Caco-2 (cell line): ENCODE results near the gene AKAP11. TPM values are rescaled to one million over a fixed set of nuclear protein-coding genes. Genes with fewer than 3 reads are reported as not detected.

Source experiments
- BruUV-seq: library from RNA; stranded (reverse); fragments of 400-500 nt; replicated peaks from 2 replicates; lab custom pipeline; 2021; lab: Mats Ljungman, UMichigan
- CTCF ChIA-PET: fragments of 300-600 bp; sonication (Branson Sonifier 250); formaldehyde crosslinking; loops from one replicate; lab custom pipeline; 2022; ENCODE audit warnings: antibody characterized with exemption; lab: Charles Lee
- POLR2A ChIA-PET: fragments of 300-600 bp; sonication (Branson Sonifier 250); formaldehyde crosslinking; loops from one replicate; lab custom pipeline; 2022; ENCODE audit warnings: antibody characterized with exemption; lab: Charles Lee
- DNase-seq, 2 experiments: peaks; one replicate each; pipeline versions ENCODE4 v3.0.0 to v3.0.0-alpha.2; 2020 to 2022
- H3K27me3 ChIP-seq: replicated peaks from 2 replicates; pipeline ENCODE4 v1.6.0; 2011; ENCODE audit warnings: low read length; ENCODE audit not compliant: control insufficient read depth, insufficient read depth
- H3K36me3 ChIP-seq: 2 replicates; pipeline ENCODE4 v1.5.1; 2011; ENCODE audit warnings: low read length; ENCODE audit not compliant: control insufficient read depth, insufficient read depth
- H3K4me1 ChIP-seq: fragments of 250-450 bp; sonication (Bioruptor Pico); 2 replicates; pipeline ENCODE4 v1.5.1; 2020; ENCODE audit warnings: mild to moderate bottlenecking
- H3K4me3 ChIP-seq: 2 replicates; pipeline ENCODE4 v1.5.1; 2011; ENCODE audit warnings: low read depth, mild to moderate bottlenecking, control low read depth, low read length
- H3K9me3 ChIP-seq: fragments of 250-450 bp; sonication (Bioruptor Pico); 2 replicates; pipeline ENCODE4 v1.5.1; 2020; ENCODE audit warnings: mild to moderate bottlenecking, moderate library complexity
- H3K27ac Mint-ChIP-seq: one replicate; pipeline ENCODE4 v1.8.0; 2022; ENCODE audit warnings: mixed read lengths; ENCODE audit not compliant: unreplicated experiment
- H3K27me3 Mint-ChIP-seq: one replicate; pipeline ENCODE4 v1.8.0; 2022; ENCODE audit warnings: mixed read lengths; ENCODE audit not compliant: insufficient read depth, unreplicated experiment
- H3K36me3 Mint-ChIP-seq: one replicate; pipeline ENCODE4 v1.8.0; 2022; ENCODE audit warnings: mild to moderate bottlenecking, mixed read lengths; ENCODE audit not compliant: insufficient read depth, unreplicated experiment
- H3K4me1 Mint-ChIP-seq: one replicate; pipeline ENCODE4 v1.8.0; 2022; ENCODE audit warnings: low read depth, mixed read lengths; ENCODE audit not compliant: unreplicated experiment
- H3K4me3 Mint-ChIP-seq: one replicate; pipeline ENCODE4 v1.8.0; 2022; ENCODE audit warnings: mild to moderate bottlenecking, moderate library complexity, mixed read lengths; ENCODE audit not compliant: unreplicated experiment
- H3K9me3 Mint-ChIP-seq: one replicate; pipeline ENCODE4 v1.8.0; 2022; ENCODE audit warnings: mixed read lengths; ENCODE audit not compliant: unreplicated experiment
- CTCF ChIP-seq, 2 experiments: fragments of 200-600 bp in 1 of 2; IDR thresholded peaks; 1 replicate in 1 of 2; 2 replicates in 1 of 2; pipeline versions ENCODE4 v1.5.1 to v1.8.0; 2011 to 2022; ENCODE audit warnings: antibody characterized with exemption in 1 of 2, control low read depth in 1 of 2, inconsistent platforms in 1 of 2, low read depth in 1 of 2, low read length in 1 of 2, mild to moderate bottlenecking in 1 of 2, moderate library complexity in 1 of 2; ENCODE audit not compliant: insufficient read depth in 1 of 2, severe bottlenecking in 1 of 2, unreplicated experiment in 1 of 2
- intact Hi-C: fragments of 100-400 bp; cut with micrococcal nuclease; formaldehyde crosslinking; loops from one replicate; pipeline ENCODE4 v1.10.0; 2022; ENCODE audit not compliant: unreplicated experiment
- total RNA-seq: library from RNA; stranded (reverse); gene quantifications from 2 replicates; pipeline ENCODE4 v1.2.3, GENCODE V29; 2022

The AKAP11 gene
- total RNA-seq, 1 experiment from 2014 or later = 28.6 TPM

GRCh38 chr13:42363941-42364612, 92.1 kb downstream of the AKAP11 start:
- H3K36me3 Mint-ChIP-seq = no peaks in the 10 kb centered on the region
- H3K4me3 ChIP-seq = no peak overlapping the region
- no peak for TF ChIP-seq CTCF (IDR thresholded peaks at IDR 0.05; ENCODE audit: insufficient read depth in 1 of 2, low read depth in 1 of 2, low read length in 1 of 2, severe bottlenecking in 1 of 2, unreplicated experiment in 1 of 2)
- no peaks in the 10 kb centered on the region for H3K4me1 Mint-ChIP-seq
- no peaks in the 10 kb centered on the region for H3K27me3 ChIP-seq
- POLR2A ChIA-PET = no interaction called here
- DNase-seq = no peak
- no peaks in the 10 kb centered on the region for H3K27me3 Mint-ChIP-seq
- no peaks in the 10 kb centered on the region for H3K9me3 Mint-ChIP-seq
- BruUV-seq = no TSS peak
- CTCF ChIA-PET = no interaction called here
- no peaks in the 10 kb centered on the region for H3K36me3 ChIP-seq
- H3K4me3 Mint-ChIP-seq = no peak overlapping the region
- intact Hi-C loops = no loop called here
- no peak overlapping the region for H3K27ac Mint-ChIP-seq
- H3K9me3 ChIP-seq = no peaks in the 10 kb centered on the region
- no peaks in the 10 kb centered on the region for H3K4me1 ChIP-seq

- Mint-ChIP-seq H3K9me3 (no peaks in the 10 kb centered on the region), H3K36me3 (no peaks in the 10 kb centered on the region), H3K4me3 (no peak overlapping the region), H3K27me3 (no peaks in the 10 kb centered on the region), H3K4me1 (no peaks in the 10 kb centered on the region), H3K27ac (no peak overlapping the region)
- no peak for TF ChIP-seq CTCF (IDR thresholded peaks at IDR 0.05; ENCODE audit: insufficient read depth in 1 of 2, low read depth in 1 of 2, low read length in 1 of 2, severe bottlenecking in 1 of 2, unreplicated experiment in 1 of 2)
- intact Hi-C loops = no loop called here
- H3K4me1 ChIP-seq = no peaks in the 10 kb centered on the region
- no peak overlapping the region for H3K4me3 ChIP-seq
- CTCF ChIA-PET = no interaction called here
- no peaks in the 10 kb centered on the region for H3K27me3 ChIP-seq
- no TSS peak for BruUV-seq
- POLR2A ChIA-PET = no interaction called here
- no peak for DNase-seq
- no peaks in the 10 kb centered on the region for H3K9me3 ChIP-seq
- H3K36me3 ChIP-seq = no peaks in the 10 kb centered on the region
Observed at GRCh38 chr13:42364613-42365000, 92.7 kb downstream of the AKAP11 start.

- POLR2A ChIA-PET = no interaction called here
- Histone ChIP-seq H3K27me3 (no peaks in the 10 kb centered on the region), H3K4me3 (no peak overlapping the region), H3K9me3 (no peaks in the 10 kb centered on the region), H3K4me1 (no peaks in the 10 kb centered on the region), H3K36me3 (no peaks in the 10 kb centered on the region)
- Mint-ChIP-seq H3K36me3 (no peaks in the 10 kb centered on the region), H3K9me3 (no peaks in the 10 kb centered on the region), H3K27me3 (peaks cover 3% of the 10 kb centered on the region), H3K4me3 (no peak overlapping the region), H3K4me1 (no peaks in the 10 kb centered on the region), H3K27ac (no peak overlapping the region)
- TF ChIP-seq CTCF (IDR thresholded peaks at IDR 0.05; ENCODE audit: insufficient read depth in 1 of 2, low read depth in 1 of 2, low read length in 1 of 2, severe bottlenecking in 1 of 2, unreplicated experiment in 1 of 2) = no peak
- BruUV-seq = no TSS peak
- CTCF ChIA-PET = no interaction called here
- intact Hi-C loops = no loop called here
- no peak for DNase-seq
Observed at GRCh38 chr13:42367831-42368230, 95.9 kb downstream of the AKAP11 start.
